NB4 (cell line): ENCODE data around the gene PLEKHG1.

Experiments used
- MAX ChIP-seq: IDR thresholded peaks from 2 replicates; pipeline ENCODE4 v1.6.1; 2011; ENCODE audit warnings: low read depth, low read length
- POLR2A ChIP-seq: IDR thresholded peaks from 2 replicates; pipeline ENCODE4 v1.6.1; 2011; ENCODE audit warnings: mild to moderate bottlenecking; ENCODE audit not compliant: insufficient read length; ENCODE audit errors: extremely low read depth
- TF ChIP-seq, protein P1 (sequence below): IDR thresholded peaks from one replicate; pipeline ENCODE4 v1.5.1; 2012; ENCODE audit warnings: low read depth, low read length

DNA sequence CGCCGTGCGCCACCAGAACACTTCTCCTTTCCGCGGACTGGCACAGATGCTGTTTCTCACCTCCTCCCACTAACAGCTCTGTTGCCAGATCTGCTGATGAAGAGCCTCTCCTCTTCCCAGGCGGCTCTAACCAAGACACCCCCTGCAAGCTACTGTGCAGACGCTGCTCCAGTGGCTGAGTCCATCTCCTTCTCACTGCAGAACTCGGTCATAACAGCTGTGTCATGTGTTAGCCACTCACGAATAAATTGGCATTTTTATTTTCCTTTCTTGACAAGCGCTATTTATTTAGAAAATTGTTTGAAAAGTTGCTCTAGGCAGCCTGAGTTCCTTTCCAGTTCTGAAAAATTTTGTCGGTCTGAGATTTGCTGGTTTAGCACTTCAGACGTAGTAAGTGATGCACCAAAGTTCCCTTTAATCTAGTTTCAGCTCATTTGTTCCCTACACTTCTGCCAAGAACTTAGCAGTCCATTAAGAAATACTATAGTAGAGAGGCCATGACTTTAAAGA is 12.8 kb upstream of the PLEKHG1 start:
- no peak for TF ChIP-seq POLR2A
- TF ChIP-seq, protein P1, sequence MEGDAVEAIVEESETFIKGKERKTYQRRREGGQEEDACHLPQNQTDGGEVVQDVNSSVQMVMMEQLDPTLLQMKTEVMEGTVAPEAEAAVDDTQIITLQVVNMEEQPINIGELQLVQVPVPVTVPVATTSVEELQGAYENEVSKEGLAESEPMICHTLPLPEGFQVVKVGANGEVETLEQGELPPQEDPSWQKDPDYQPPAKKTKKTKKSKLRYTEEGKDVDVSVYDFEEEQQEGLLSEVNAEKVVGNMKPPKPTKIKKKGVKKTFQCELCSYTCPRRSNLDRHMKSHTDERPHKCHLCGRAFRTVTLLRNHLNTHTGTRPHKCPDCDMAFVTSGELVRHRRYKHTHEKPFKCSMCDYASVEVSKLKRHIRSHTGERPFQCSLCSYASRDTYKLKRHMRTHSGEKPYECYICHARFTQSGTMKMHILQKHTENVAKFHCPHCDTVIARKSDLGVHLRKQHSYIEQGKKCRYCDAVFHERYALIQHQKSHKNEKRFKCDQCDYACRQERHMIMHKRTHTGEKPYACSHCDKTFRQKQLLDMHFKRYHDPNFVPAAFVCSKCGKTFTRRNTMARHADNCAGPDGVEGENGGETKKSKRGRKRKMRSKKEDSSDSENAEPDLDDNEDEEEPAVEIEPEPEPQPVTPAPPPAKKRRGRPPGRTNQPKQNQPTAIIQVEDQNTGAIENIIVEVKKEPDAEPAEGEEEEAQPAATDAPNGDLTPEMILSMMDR: no peak
- no peak for TF ChIP-seq MAX
